OCI-LY3 (cell line): ENCODE measurements around the gene BAZ2B.

Source experiments
- H2AFZ ChIP-seq: fragments of 200-600, 300-600 bp; shearing (Covaris generic); 2 replicates; pipeline ENCODE4 v1.6.0; 2014; ENCODE audit warnings: antibody characterized with exemption, low read depth, low read length
- H3K27ac ChIP-seq: fragments of 200-600, 300-600 bp; sonication (generic); 2 replicates; pipeline ENCODE4 v1.5.1; 2014; ENCODE audit warnings: mild to moderate bottlenecking, low read length, moderate library complexity, mixed read lengths
- H3K27me3 ChIP-seq: fragments of 200-600, 300-600 bp; sonication (generic); 2 replicates; pipeline ENCODE4 v1.6.1; 2014; ENCODE audit warnings: low read depth, low read length, mixed read lengths
- H3K36me3 ChIP-seq: fragments of 200-600, 300-600 bp; sonication (generic); replicated peaks from 2 replicates; pipeline ENCODE3; 2014; ENCODE audit warnings: low read depth, low read length, mixed read lengths
- H3K4me1 ChIP-seq: fragments of 300-600, 200-600 bp; sonication (generic); 2 replicates; pipeline ENCODE4 v1.6.1; 2014; ENCODE audit warnings: low read length, mixed read lengths
- H3K4me2 ChIP-seq: fragments of 200-600, 300-600 bp; sonication (generic); 2 replicates; pipeline ENCODE4 v1.6.1; 2014; ENCODE audit warnings: low read length, mixed read lengths
- H3K4me3 ChIP-seq: fragments of 300-600, 200-600 bp; sonication (generic); 2 replicates; pipeline ENCODE4 v1.5.1; 2014; ENCODE audit warnings: antibody characterized with exemption, mild to moderate bottlenecking, low read length, moderate library complexity
- H3K79me2 ChIP-seq: fragments of 300-600, 200-600 bp; shearing (Covaris generic); 2 replicates; pipeline ENCODE4 v1.6.1; 2014; ENCODE audit warnings: mild to moderate bottlenecking, low read length, mixed read lengths
- H3K9ac ChIP-seq: fragments of 300-600, 200-600 bp; shearing (Covaris generic); 2 replicates; pipeline ENCODE4 v1.6.0; 2014; ENCODE audit warnings: mild to moderate bottlenecking, low read length, moderate library complexity
- H3K9me3 ChIP-seq: fragments of 200-600, 300-600 bp; shearing (Covaris generic); 2 replicates; pipeline ENCODE4 v1.6.1; 2014; ENCODE audit warnings: low read length, mixed read lengths; ENCODE audit not compliant: insufficient read depth
- H4K20me1 ChIP-seq: fragments of 200-600, 300-600 bp; sonication (generic); 2 replicates; pipeline ENCODE4 v1.6.1; 2016; ENCODE audit warnings: low read length, mixed read lengths; ENCODE audit not compliant: insufficient read depth
- CTCF ChIP-seq: fragments of 200-600, 300-600 bp; sonication (generic); IDR thresholded peaks from 2 replicates; pipeline ENCODE4 v1.5.1; 2014; ENCODE audit warnings: antibody characterized with exemption, low read length, low read depth
- EZH2phosphoT487 ChIP-seq: fragments of 200-600 bp; shearing (Covaris generic); IDR thresholded peaks from 2 replicates; pipeline ENCODE4 v1.6.1; 2018; ENCODE audit warnings: antibody characterized with exemption, mixed run types, low read depth

Gene BAZ2B

GRCh38 chr2:159600752-159601151 is 15.6 kb downstream of the BAZ2B start:
- Histone ChIP-seq H3K79me2 (no peaks in the 10 kb centered on the region), H3K9ac (no peak overlapping the region), H3K4me2 (no peak overlapping the region), H3K27ac (no peak overlapping the region), H4K20me1 (no peaks in the 10 kb centered on the region), H3K4me3 (no peak overlapping the region), H3K9me3 (no peaks in the 10 kb centered on the region), H3K27me3 (no peaks in the 10 kb centered on the region), H2AFZ (no peak overlapping the region), H3K36me3 (no peaks in the 10 kb centered on the region), H3K4me1 (no peaks in the 10 kb centered on the region)
- TF ChIP-seq CTCF = no peak

- Histone ChIP-seq H3K27me3 (no peaks in the 10 kb centered on the region), H4K20me1 (no peaks in the 10 kb centered on the region), H3K27ac (no peak overlapping the region), H3K4me2 (no peak overlapping the region), H3K79me2 (no peaks in the 10 kb centered on the region), H3K4me1 (no peaks in the 10 kb centered on the region), H3K4me3 (no peak overlapping the region), H3K36me3 (no peaks in the 10 kb centered on the region), H3K9me3 (no peaks in the 10 kb centered on the region), H2AFZ (no peak overlapping the region), H3K9ac (no peak overlapping the region)
- TF ChIP-seq EZH2phosphoT487 (no peak), CTCF (no peak)
These were observed 20.8 kb downstream of the BAZ2B start for GRCh38 chr2:159595410-159596046.

- H3K4me2 ChIP-seq = no peak overlapping the region
- H4K20me1 ChIP-seq = no peaks in the 10 kb centered on the region
- no peaks in the 10 kb centered on the region for H3K4me1 ChIP-seq
- no peaks in the 10 kb centered on the region for H3K27me3 ChIP-seq
- H3K27ac ChIP-seq = no peak overlapping the region
- H3K9me3 ChIP-seq = no peaks in the 10 kb centered on the region
- no peak overlapping the region for H2AFZ ChIP-seq
- H3K79me2 ChIP-seq = no peaks in the 10 kb centered on the region
- H3K36me3 ChIP-seq = no peaks in the 10 kb centered on the region
- no peak for TF ChIP-seq CTCF
- TF ChIP-seq EZH2phosphoT487 = no peak
- no peak overlapping the region for H3K9ac ChIP-seq
- H3K4me3 ChIP-seq = no peak overlapping the region
These were observed 23.9 kb downstream of the BAZ2B start for GRCh38 chr2:159592441-159592840.

- H3K27me3 ChIP-seq = no peaks in the 10 kb centered on the region
- H3K79me2 ChIP-seq = no peaks in the 10 kb centered on the region
These were observed 25.1 kb downstream of the BAZ2B start for GRCh38 chr2:159591221-159591620.

More at GRCh38 chr2:159591221-159591620, 25.1 kb downstream of the BAZ2B start:
- Histone ChIP-seq H3K27ac (no peak overlapping the region), H3K9ac (no peak overlapping the region), H3K4me2 (no peak overlapping the region), H2AFZ (no peak overlapping the region), H3K9me3 (no peaks in the 10 kb centered on the region), H4K20me1 (no peaks in the 10 kb centered on the region), H3K36me3 (no peaks in the 10 kb centered on the region), H3K4me1 (no peaks in the 10 kb centered on the region), H3K4me3 (no peak overlapping the region)
- TF ChIP-seq CTCF (no peak), EZH2phosphoT487 (no peak)
